CD4-positive, alpha-beta T cell treated with Interleukin-6 at 100 ng/mL for 8 hours (primary cell): ENCODE data around the gene MR1.
A peak's percentile ranks its signal among the peaks of the same experiment; 100 is the strongest.
"Not testable (repeated sequence)": the region's sequence is repeated elsewhere in the genome, so short reads cannot be mapped to it uniquely, and the experiment has no call there.

Experiments
- DNase-seq: peaks from one replicate; pipeline ENCODE4 v3.0.0-alpha.2; 2020; ENCODE audit warnings: mixed read lengths, low spot score

The MR1 gene

GRCh38 chr1:181032535-181032934 lies 1.2 kb upstream of the MR1 start:
- DNase-seq: no peak

- DNase-seq: no peak
Observed at GRCh38 chr1:181033128-181033798, 520 bp upstream of the MR1 start.

GRCh38 chr1:181035210-181035609 lies 1.4 kb downstream of the MR1 start:
- DNase-seq: not testable (repeated sequence)

- no peak for DNase-seq
Observed at GRCh38 chr1:181036107-181036836, 2.5 kb downstream of the MR1 start.

- no peak for DNase-seq
Observed at GRCh38 chr1:181037386-181037785, 3.6 kb downstream of the MR1 start.

GRCh38 chr1:181038399-181038873 lies 4.7 kb downstream of the MR1 start:
- peak; percentile 63 for DNase-seq

GRCh38 chr1:181040284-181040865 lies 6.6 kb downstream of the MR1 start:
- DNase-seq: no peak

GRCh38 chr1:181043025-181043888 lies 9.5 kb downstream of the MR1 start:
- DNase-seq: no peak

- DNase-seq: peak; percentile 14
Observed at GRCh38 chr1:181044449-181044966, 10.7 kb downstream of the MR1 start.

- not testable (repeated sequence) for DNase-seq
Observed at GRCh38 chr1:181045946-181046345, 12.2 kb downstream of the MR1 start.

- DNase-seq: no peak
Observed at GRCh38 chr1:181049378-181049777, 15.6 kb downstream of the MR1 start.

GRCh38 chr1:181050922-181051321 lies 17.1 kb downstream of the MR1 start:
- DNase-seq: no peak

GRCh38 chr1:181056560-181056959 lies 22.8 kb downstream of the MR1 start:
- no peak for DNase-seq

- DNase-seq: no peak
Observed at GRCh38 chr1:181057079-181057478, 23.3 kb downstream of the MR1 start.

- no peak for DNase-seq
Observed at GRCh38 chr1:181059435-181059834, 25.7 kb downstream of the MR1 start.

- DNase-seq: no peak
Observed at GRCh38 chr1:181060066-181060465, 26.3 kb downstream of the MR1 start.

- not testable (repeated sequence) for DNase-seq
Observed at GRCh38 chr1:181060947-181061346, 27.2 kb downstream of the MR1 start.

- DNase-seq: no peak
Observed at GRCh38 chr1:181061487-181061886, 27.7 kb downstream of the MR1 start.

GRCh38 chr1:181061891-181062835 lies 28.4 kb downstream of the MR1 start:
- no peak for DNase-seq

- DNase-seq: peak; percentile 20
Observed at GRCh38 chr1:181062836-181063428, 29.1 kb downstream of the MR1 start.
